ENCODE data around the gene SLC24A4.

- TF ChIP-seq CTCF (IDR thresholded peaks at IDR 0.05) (no peak), POLR2A (IDR thresholded peaks at IDR 0.05) (no peak), EP300 (IDR thresholded peaks at IDR 0.05) (no peak)
Observed at GRCh38 chr14:92421751-92422150, 98.8 kb downstream of the SLC24A4 start.
